Thoracic aorta (tissue), 2 donors: ENCODE results near the gene EID3. TPM values are rescaled to one million over a fixed set of nuclear protein-coding genes. Genes with fewer than 3 reads are reported as not detected.

Experiments
- ATAC-seq: fragments of 150-250 bp; one replicate; pipeline ENCODE4 v1.8.0; 2017; ENCODE audit warnings: low read depth; ENCODE audit not compliant: insufficient number of reproducible peaks, low FRiP score
- DNase-seq: peaks from one replicate; pipeline ENCODE4 v3.0.0-alpha.2; 2020; ENCODE audit warnings: low spot score
- H3K27ac ChIP-seq, 2 donors: fragments of 200-600 bp; sonication (generic); 1 replicate in 1 of 2; 2 replicates in 1 of 2; pipeline ENCODE4 v1.5.1; 2016; ENCODE audit warnings: mild to moderate bottlenecking in 2 of 2, moderate library complexity in 2 of 2
- H3K27me3 ChIP-seq: fragments of 200-600 bp; sonication (generic); replicated peaks from 2 replicates; pipeline ENCODE4 v1.6.0; 2016; ENCODE audit warnings: mild to moderate bottlenecking; ENCODE audit not compliant: insufficient read depth
- H3K36me3 ChIP-seq: fragments of 200-600 bp; sonication (generic); one replicate; pipeline ENCODE4 v1.5.1; 2016
- H3K4me1 ChIP-seq, 2 donors: fragments of 200-600 bp; sonication (generic); 1 replicate in 1 of 2; 2 replicates in 1 of 2; pipeline versions ENCODE4 v1.5.1 to v1.6.0; 2016; ENCODE audit warnings: low read depth in 2 of 2, mild to moderate bottlenecking in 1 of 2; ENCODE audit not compliant: control insufficient read depth in 1 of 2
- H3K4me3 ChIP-seq: fragments of 200-600 bp; sonication (generic); 2 replicates; pipeline ENCODE4 v1.5.1; 2016; ENCODE audit warnings: mild to moderate bottlenecking
- H3K9me3 ChIP-seq: fragments of 200-600 bp; sonication (generic); 2 replicates; pipeline ENCODE4 v1.5.1; 2016
- CTCF ChIP-seq: fragments of 200-600 bp; sonication (generic); IDR thresholded peaks from one replicate; pipeline ENCODE4 v1.5.1; 2019; ENCODE audit warnings: antibody characterized with exemption
- total RNA-seq, 2 donors: library from RNA; depleted of rRNA; stranded (reverse); fragments of >200 nt; gene quantifications; one replicate each; pipeline versions ENCODE4 v1.1.0 to v1.2.3, GENCODE V29; 2016

The EID3 gene
- total RNA-seq, 2 donors from 2014 or later, result 32.7 to 33.7 TPM

GRCh38 chr12:104315326-104316224 lies 12.0 kb downstream of the EID3 start:
- no peak for TF ChIP-seq CTCF

DNA sequence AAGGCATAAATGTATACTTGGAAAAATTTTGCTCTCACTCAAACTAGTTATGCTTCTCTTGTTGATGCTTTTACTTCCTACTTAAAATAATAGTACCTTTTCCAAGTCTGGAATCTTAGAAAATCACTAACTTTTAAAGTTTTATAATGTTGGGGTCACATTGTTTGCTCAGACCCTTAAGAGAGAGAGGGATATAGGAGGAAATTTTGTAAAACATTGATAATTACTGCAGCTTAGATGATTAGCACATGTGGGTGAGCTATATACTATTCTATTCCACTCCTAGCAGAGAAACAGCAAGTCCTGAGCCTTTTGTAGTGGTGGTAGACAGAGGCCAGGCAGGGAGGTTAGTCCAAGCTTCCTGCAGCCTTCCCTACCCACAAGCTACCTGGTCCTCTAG lies 13.4 kb downstream of the EID3 start:
- H3K27ac ChIP-seq, result no peak overlapping the region
- no peak overlapping the region for H3K4me3 ChIP-seq
- TF ChIP-seq CTCF, result no peak
- no peak for ATAC-seq
- peaks cover 0 to 8% of the 10 kb centered on the region in 2 donors for H3K4me1 ChIP-seq
- no peak for DNase-seq
- no peaks in the 10 kb centered on the region for H3K27me3 ChIP-seq
- no peaks in the 10 kb centered on the region for H3K9me3 ChIP-seq
- peaks cover 82% of the 10 kb centered on the region for H3K36me3 ChIP-seq

More at GRCh38 chr12:104315326-104316224, 12.0 kb downstream of the EID3 start:
- DNase-seq (no peak), ATAC-seq (no peak)
- Histone ChIP-seq H3K27ac (no peak overlapping the region), H3K4me1 (peaks cover 0 to 8% of the 10 kb centered on the region in 2 donors), H3K4me3 (no peak overlapping the region), H3K9me3 (no peaks in the 10 kb centered on the region), H3K27me3 (no peaks in the 10 kb centered on the region), H3K36me3 (peaks cover 78% of the 10 kb centered on the region)

DNA sequence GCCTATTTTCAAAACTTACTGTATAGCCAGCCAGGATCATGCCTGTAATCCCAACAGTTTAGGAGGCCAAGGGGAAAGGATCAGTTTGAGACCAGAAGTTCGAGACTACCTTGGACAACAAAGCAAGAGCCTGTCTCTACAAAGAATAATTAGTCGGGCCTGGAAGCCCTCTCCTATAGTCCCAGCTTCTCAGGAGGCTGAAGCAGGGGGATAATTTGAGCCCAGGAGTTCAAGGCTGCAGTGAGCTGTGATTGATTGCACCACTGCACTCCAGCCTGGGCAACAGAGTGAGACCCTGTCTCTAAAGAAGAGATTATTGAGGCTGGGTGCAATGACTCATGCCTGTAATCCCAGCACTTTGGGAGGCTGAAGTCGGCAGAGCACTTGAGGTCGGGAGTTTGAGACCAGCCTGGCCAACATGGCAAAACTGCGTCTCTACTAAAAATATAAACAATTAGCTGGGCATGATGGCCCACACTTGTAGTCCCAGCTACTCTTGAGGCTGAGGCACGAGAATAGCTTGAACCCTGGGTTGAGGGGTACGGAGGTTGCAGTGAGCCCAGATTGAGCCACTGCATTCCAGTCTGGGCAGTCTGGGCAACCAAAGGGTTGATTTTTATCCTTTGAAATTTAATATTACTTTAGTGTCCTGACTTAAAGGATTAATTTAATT lies 14.1 kb downstream of the EID3 start:
- H3K4me1 ChIP-seq, result peaks cover 0 to 4% of the 10 kb centered on the region in 2 donors
- no peaks in the 10 kb centered on the region for H3K9me3 ChIP-seq
- no peak overlapping the region for H3K27ac ChIP-seq
- H3K36me3 ChIP-seq, result peaks cover 79% of the 10 kb centered on the region
- no peaks in the 10 kb centered on the region for H3K27me3 ChIP-seq
- no peak overlapping the region for H3K4me3 ChIP-seq
- TF ChIP-seq CTCF, result no peak
- no peak for ATAC-seq
- DNase-seq, result no peak

GRCh38 chr12:104319028-104319427 lies 15.5 kb downstream of the EID3 start:
- no peaks in the 10 kb centered on the region for H3K27me3 ChIP-seq
- TF ChIP-seq CTCF, result no peak
- H3K36me3 ChIP-seq, result peaks cover 71% of the 10 kb centered on the region
- no peaks in the 10 kb centered on the region for H3K9me3 ChIP-seq
- H3K4me1 ChIP-seq, result no peaks in the 10 kb centered on the region
- H3K4me3 ChIP-seq, result no peak overlapping the region
- DNase-seq (no peak), ATAC-seq (no peak)
- H3K27ac ChIP-seq, result no peak overlapping the region

GRCh38 chr12:104319918-104320626 lies 16.5 kb downstream of the EID3 start:
- H3K27ac ChIP-seq, result no peak overlapping the region
- no peaks in the 10 kb centered on the region for H3K27me3 ChIP-seq
- H3K9me3 ChIP-seq, result no peaks in the 10 kb centered on the region
- H3K4me3 ChIP-seq, result no peak overlapping the region
- DNase-seq, result no peak
- TF ChIP-seq CTCF, result no peak
- no peaks in the 10 kb centered on the region for H3K4me1 ChIP-seq
- peaks cover 72% of the 10 kb centered on the region for H3K36me3 ChIP-seq
- ATAC-seq, result no peak
